PFSK-1 (cell line): ENCODE results near the gene BOC.

Source experiments
- FOXP2 ChIP-seq: optimal IDR thresholded peaks from 2 replicates; pipeline ENCODE3; 2011; ENCODE audit warnings: borderline replicate concordance, control low read depth, inconsistent platforms; ENCODE audit not compliant: insufficient read depth; ENCODE audit errors: extremely low read length, extremely low read depth
- POLR2AphosphoS5 ChIP-seq: IDR thresholded peaks from 2 replicates; pipeline ENCODE4 v1.6.1; 2012; ENCODE audit warnings: low read depth, mild to moderate bottlenecking, control low read depth, low read length, moderate library complexity
- REST ChIP-seq, 2 experiments: IDR thresholded peaks; 2 replicates each; pipeline versions ENCODE4 v1.6.1 to v1.8.0; 2011 to 2012; ENCODE audit warnings: low read depth in 2 of 2, low read length in 2 of 2, control low read depth in 1 of 2, inconsistent platforms in 1 of 2, mild to moderate bottlenecking in 1 of 2, moderate library complexity in 1 of 2; ENCODE audit not compliant: insufficient read depth in 1 of 2
- SIN3A ChIP-seq: IDR thresholded peaks from 2 replicates; pipeline ENCODE4 v1.6.1; 2012; ENCODE audit warnings: mild to moderate bottlenecking, low read length, moderate library complexity, borderline replicate concordance; ENCODE audit not compliant: insufficient read depth
- TAF1 ChIP-seq: IDR thresholded peaks from 2 replicates; pipeline ENCODE4 v1.6.1; 2012; ENCODE audit warnings: low read length, control low read depth, borderline replicate concordance; ENCODE audit not compliant: insufficient read depth

DNA sequence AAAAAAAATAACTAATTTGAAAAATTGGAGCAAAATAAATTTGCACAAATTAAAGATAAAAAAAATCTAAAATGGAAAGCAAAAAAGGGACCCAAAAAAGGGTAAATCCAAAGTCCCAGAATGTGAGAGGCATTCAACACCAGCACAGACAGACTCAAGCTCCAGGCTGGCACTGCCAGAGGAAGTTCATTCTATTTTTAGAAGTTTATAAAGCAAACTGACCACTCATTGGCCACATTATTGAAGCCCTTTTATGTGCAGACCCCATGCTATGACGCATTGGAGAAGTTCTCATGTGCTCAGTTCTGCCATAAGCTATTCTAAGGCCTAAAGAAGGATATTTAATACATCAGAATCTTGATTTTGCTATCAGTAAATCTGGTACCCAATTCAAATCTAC is 17.6 kb upstream of the BOC start:
- TF ChIP-seq REST (IDR thresholded peaks at IDR 0.05; ENCODE audit: insufficient read depth in 1 of 2, low read depth in 2 of 2, low read length in 2 of 2) (no peak), TAF1 (no peak), POLR2AphosphoS5 (no peak), FOXP2 (no peak), SIN3A (no peak)
